Measurements from ENCODE around the gene TMEM175. TPM values are rescaled to one million over a fixed set of nuclear protein-coding genes. Genes with fewer than 3 reads are reported as not detected.

TMEM175 gene
- total RNA-seq, 1 experiment from 2014 or later, result 10.0 TPM

DNA sequence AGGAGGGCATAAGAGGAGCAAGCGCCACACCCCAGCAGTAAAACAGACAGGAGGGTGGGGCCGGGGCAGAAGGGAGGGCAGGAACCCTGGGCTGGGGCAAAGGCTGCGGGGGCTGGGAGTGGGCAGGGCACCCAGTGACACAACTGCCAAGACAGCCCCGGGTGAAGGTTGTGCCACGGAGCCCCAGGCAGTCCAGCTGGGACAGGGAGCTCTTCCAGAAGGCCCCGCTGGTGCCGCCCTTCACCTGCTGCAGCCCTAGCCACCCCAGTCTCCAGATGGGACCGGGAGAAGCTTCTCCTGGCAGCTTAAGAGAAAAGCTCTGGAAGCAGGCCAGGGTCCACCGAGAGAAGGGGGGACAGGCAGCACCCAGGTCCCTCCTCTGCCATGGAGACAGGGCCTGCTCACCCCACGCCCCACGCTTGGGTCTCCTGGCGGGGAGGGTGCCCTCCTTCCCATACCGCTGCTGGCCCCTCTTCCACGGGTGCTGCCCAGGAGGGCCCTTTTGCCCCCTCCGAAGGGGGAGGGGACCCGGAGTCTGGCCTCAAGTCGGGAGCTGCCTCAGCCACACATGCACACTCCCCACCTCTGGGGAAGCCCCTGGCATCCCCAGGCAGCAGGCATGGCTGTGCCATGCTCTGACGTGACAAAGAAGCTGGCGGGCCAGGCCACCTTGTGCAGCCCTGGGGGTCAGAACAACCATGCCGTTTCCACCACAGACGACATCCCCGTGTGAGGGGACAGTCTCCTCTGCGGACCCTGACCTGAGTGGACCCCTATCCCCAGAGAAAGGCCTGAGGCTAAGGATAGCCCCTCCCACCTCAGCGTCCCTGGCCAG, 39.6 kb downstream of the TMEM175 start:
- DNase-seq (ENCODE audit: low spot score), result no peak
- ChIA-PET CTCF (no interaction called here), POLR2A (ENCODE audit: low non-redundant PET) (no interaction called here)
- BruUV-seq (replicated peaks), result no TSS peak
- H3K4me3 ChIP-seq (ENCODE audit: low read depth, low read length, poor library complexity, severe bottlenecking), result peak overlapping the region; percentile 76
- TF ChIP-seq, protein P1, sequence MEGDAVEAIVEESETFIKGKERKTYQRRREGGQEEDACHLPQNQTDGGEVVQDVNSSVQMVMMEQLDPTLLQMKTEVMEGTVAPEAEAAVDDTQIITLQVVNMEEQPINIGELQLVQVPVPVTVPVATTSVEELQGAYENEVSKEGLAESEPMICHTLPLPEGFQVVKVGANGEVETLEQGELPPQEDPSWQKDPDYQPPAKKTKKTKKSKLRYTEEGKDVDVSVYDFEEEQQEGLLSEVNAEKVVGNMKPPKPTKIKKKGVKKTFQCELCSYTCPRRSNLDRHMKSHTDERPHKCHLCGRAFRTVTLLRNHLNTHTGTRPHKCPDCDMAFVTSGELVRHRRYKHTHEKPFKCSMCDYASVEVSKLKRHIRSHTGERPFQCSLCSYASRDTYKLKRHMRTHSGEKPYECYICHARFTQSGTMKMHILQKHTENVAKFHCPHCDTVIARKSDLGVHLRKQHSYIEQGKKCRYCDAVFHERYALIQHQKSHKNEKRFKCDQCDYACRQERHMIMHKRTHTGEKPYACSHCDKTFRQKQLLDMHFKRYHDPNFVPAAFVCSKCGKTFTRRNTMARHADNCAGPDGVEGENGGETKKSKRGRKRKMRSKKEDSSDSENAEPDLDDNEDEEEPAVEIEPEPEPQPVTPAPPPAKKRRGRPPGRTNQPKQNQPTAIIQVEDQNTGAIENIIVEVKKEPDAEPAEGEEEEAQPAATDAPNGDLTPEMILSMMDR (conservative IDR thresholded peaks at IDR 0.05; ENCODE audit: low read depth, low read length), result no peak
- TF ChIP-seq EZH2 (IDR thresholded peaks at IDR 0.05; ENCODE audit: borderline replicate concordance, low read depth, low read length, poor library complexity, severe bottlenecking), result no peak
- intact Hi-C loops (cut with micrococcal nuclease; ENCODE audit: unreplicated experiment), result no loop called here
- H3K27me3 ChIP-seq (replicated peaks; ENCODE audit: insufficient read depth, low read depth, low read length, poor library complexity), result no peaks in the 10 kb centered on the region
- H3K4me1 ChIP-seq (ENCODE audit: insufficient read depth, low read length, poor library complexity, severe bottlenecking), result no peaks in the 10 kb centered on the region
- H3K36me3 ChIP-seq (ENCODE audit: insufficient read depth, low read length, poor library complexity, severe bottlenecking), result no peaks in the 10 kb centered on the region
- H3K27ac ChIP-seq (ENCODE audit: low read depth, low read length, poor library complexity, severe bottlenecking), result no peak overlapping the region
- H3K9me3 ChIP-seq (ENCODE audit: low read depth, low read length, poor library complexity, severe bottlenecking), result no peaks in the 10 kb centered on the region

DNA sequence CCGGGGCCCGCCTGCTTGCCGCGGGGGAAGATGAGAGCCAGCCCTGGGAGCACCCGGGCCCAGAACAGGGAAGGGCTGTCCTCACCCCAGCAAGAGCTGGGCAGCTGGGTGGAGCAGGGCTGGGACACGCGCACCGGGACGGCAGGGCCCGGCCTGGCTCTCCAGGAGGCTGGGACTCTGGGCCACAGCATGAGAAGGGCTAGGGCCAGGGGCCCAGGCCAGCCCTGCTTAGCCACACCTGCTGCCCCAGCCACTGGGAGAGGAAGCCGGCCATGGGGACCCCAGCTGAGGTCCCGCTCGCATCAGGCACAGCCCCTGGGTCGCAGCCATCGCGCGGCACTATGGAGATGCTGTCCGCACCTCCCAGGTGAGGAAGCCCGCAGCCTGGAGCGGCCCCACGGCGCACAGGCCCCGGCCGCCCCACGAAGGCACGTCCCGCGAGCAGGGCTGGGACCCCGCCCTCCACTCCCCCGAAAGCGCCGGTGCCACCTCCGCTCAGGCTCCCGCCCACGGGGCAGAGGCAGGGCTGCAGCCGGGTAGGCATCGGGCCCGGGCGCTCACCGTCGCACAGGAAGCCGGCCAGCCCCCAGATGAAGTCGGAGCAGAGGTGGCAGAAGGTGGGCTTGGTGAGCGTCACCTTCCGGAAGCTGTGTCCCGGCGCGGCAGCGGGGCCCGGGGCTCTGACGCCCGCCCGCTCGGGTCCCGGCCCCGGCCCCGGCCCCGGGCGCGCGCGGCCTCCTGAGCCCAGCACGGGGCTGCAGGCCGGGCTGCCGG, 40.6 kb downstream of the TMEM175 start:
- Histone ChIP-seq H3K27ac (ENCODE audit: low read depth, low read length, poor library complexity, severe bottlenecking) (no peak overlapping the region), H3K4me3 (ENCODE audit: low read depth, low read length, poor library complexity, severe bottlenecking) (peak overlapping the region; percentile 76), H3K9me3 (ENCODE audit: low read depth, low read length, poor library complexity, severe bottlenecking) (no peaks in the 10 kb centered on the region), H3K36me3 (ENCODE audit: insufficient read depth, low read length, poor library complexity, severe bottlenecking) (no peaks in the 10 kb centered on the region), H3K27me3 (replicated peaks; ENCODE audit: insufficient read depth, low read depth, low read length, poor library complexity) (no peaks in the 10 kb centered on the region), H3K4me1 (ENCODE audit: insufficient read depth, low read length, poor library complexity, severe bottlenecking) (no peaks in the 10 kb centered on the region)
- intact Hi-C loops (cut with micrococcal nuclease; ENCODE audit: unreplicated experiment), result no loop called here
- DNase-seq (ENCODE audit: low spot score), result peak; percentile 19
- CTCF ChIA-PET, result no interaction called here
- POLR2A ChIA-PET (ENCODE audit: low non-redundant PET), result interaction anchor here (0.6 kb wide), 1 partner anchor 374 kb away, joined by 6 read pairs; the partner anchor contains the start of gene UVSSA
- no TSS peak for BruUV-seq (replicated peaks)
- TF ChIP-seq, protein P1 (conservative IDR thresholded peaks at IDR 0.05; ENCODE audit: low read depth, low read length), result no peak
- TF ChIP-seq EZH2 (IDR thresholded peaks at IDR 0.05; ENCODE audit: borderline replicate concordance, low read depth, low read length, poor library complexity, severe bottlenecking), result no peak

DNA sequence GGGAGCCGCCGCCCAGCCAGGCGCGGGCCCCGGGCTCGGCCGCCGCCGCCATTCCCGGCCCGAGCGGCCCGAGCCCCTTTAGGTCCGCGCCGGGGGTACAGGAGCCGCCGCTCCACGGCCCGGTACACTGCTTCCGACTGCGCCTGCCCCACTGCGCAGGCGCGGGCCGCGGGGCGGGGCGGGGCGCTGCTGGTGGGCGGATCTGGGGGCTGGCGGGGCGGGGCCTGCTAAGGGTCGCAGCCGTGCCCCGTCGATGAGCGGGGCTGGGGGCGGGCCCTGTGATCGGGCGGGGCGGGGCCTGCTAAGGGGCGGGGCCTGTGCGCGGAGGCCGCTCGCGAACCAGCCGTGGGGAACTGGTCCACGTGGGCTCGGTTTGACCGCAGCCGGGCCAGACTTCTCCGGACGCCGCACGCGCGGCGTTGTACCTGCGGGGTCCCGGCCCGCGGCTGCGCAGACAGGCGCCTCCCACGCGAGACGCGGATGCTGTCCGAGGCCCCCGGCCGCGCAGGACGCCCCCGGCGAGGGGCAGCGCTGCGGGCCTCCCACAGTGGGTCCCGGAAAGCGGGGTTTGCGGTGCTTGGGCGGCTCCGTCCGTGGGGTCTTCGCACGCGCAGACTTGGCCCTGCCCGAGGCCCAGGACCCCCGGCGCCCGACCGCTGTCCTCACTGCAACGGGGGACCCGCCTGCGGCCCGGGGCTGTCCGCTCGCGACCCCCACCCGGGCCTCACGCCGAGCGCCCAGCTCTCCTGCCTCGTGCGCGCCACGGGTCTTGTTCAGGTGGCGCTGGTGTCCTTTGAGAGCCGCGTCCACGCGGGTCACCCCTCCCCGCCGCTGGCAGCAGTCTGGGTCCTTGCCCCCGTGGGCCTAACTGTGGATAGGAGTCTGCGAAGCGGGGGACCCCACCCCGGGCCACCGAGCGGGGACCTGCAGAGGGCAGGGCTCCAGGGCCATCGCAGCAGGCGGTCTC, 41.5 kb downstream of the TMEM175 start, which contains the start of gene DGKQ:
TSS of gene DGKQ (minus strand) at position 139 of the 967 bp plus-strand sequence. CDS start at position 52, 87 bp downstream.
- CTCF ChIA-PET, result no interaction called here
- intact Hi-C loops (cut with micrococcal nuclease; ENCODE audit: unreplicated experiment), result no loop called here

More for the DNA sequence above, 41.5 kb downstream of the TMEM175 start, which contains the start of gene DGKQ:
- TF ChIP-seq, protein P1 (conservative IDR thresholded peaks at IDR 0.05; ENCODE audit: low read depth, low read length), result no peak
- TF ChIP-seq EZH2 (IDR thresholded peaks at IDR 0.05; ENCODE audit: borderline replicate concordance, low read depth, low read length, poor library complexity, severe bottlenecking), result no peak
- H3K27me3 ChIP-seq (replicated peaks; ENCODE audit: insufficient read depth, low read depth, low read length, poor library complexity), result no peaks in the 10 kb centered on the region
- no peaks in the 10 kb centered on the region for H3K36me3 ChIP-seq (ENCODE audit: insufficient read depth, low read length, poor library complexity, severe bottlenecking)
- peaks cover under 1% of the 10 kb centered on the region for H3K4me1 ChIP-seq (ENCODE audit: insufficient read depth, low read length, poor library complexity, severe bottlenecking)
- BruUV-seq (replicated peaks), result no TSS peak
- H3K27ac ChIP-seq (ENCODE audit: low read depth, low read length, poor library complexity, severe bottlenecking), result no peak within 1 kb of the TSS
- H3K4me3 ChIP-seq (ENCODE audit: low read depth, low read length, poor library complexity, severe bottlenecking), result peak within 1 kb of the TSS; percentile 76
- POLR2A ChIA-PET (ENCODE audit: low non-redundant PET), result no interaction called here
- H3K9me3 ChIP-seq (ENCODE audit: low read depth, low read length, poor library complexity, severe bottlenecking), result no peaks in the 10 kb centered on the region
- DNase-seq (ENCODE audit: low spot score), result peak; percentile 85
